ENCODE results near the gene ZNF319. TPM values are rescaled to one million over a fixed set of nuclear protein-coding genes. Genes with fewer than 3 reads are reported as not detected.

ZNF319 gene
- total RNA-seq, 2 experiments from 2014 or later, result 19.8 to 20.8 TPM

DNA sequence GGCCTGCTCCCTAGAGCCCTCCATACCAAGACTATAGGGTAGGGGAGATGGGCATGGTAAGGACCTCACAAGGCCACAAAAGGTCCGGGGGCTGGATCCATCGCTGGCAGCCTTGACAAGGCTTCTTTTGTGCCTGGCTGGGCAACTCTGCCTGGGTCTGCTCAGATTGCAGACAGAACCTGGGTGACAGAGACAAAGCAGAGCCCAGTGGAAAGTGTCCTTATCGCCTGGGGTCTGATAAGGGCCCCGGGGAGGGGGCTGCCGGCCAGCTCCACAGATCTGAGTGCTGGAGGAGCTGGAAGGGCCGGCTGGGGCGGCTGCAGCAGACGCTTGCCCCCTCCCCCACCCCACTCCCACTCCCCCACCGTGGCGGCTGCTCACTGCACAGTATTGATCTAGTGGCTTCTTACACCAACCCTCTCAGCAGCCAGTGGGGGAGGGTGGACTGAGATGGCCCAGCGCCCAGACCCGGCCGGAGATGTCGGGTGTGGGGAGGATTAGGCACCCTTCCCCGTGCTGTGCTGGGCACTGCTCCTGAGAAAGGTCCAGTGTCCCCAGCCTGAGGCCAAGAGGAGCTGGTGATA is 32.3 kb upstream of the ZNF319 start:
- Mint-ChIP-seq H3K27ac (no peak overlapping the region), H3K4me3 (no peak overlapping the region), H3K27me3 (peaks cover 15% of the 10 kb centered on the region), H3K4me1 (no peaks in the 10 kb centered on the region), H3K36me3 (ENCODE audit: low read depth) (no peaks in the 10 kb centered on the region), H3K9me3 (no peaks in the 10 kb centered on the region)
- no peak for DNase-seq
- ChIA-PET POLR2A (no interaction called here), CTCF (interaction anchor here (1.6 to 2.4 kb wide), 2 partner anchors 8 to 32 kb away, joined by 3 to 7 read pairs; partner anchors contain the start of gene USB1)

DNA sequence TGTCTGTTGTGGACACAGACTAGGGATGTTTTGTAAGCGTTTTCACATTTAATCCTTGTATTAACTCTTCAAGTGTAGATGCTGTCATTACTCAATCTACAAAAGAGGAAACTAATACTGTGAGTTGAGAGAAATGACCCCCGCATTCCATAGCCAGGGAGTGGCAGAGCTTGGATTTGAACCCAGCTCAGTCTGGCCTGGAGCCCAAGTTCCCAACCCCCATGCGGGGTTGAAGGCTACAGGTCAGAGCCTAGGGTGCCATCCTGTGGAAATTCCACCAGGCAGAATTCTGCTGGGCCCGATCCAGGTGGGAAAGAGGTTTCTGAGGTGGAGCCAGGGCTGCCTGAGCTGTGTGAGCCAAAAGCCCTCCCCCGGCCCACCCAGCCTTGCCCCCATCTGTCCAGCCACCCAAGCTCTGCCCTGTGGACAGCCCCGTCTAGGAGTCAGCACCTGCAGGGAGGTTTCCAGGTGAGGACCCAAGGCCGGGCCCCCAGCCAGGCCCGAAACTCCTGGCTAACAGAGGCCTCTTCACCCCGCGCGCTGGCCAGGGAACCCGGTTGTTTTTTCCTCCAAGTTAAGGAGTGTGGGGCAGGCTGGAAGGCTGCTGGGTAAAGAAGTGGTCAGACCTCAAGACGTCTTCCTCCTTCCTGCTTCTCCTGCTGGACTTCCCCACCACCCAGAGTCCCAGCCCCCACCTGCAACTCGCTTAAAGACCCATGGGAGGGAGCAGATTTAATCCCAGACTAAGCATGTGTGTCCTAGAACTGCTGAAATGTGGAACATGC is 30.7 kb upstream of the ZNF319 start:
- DNase-seq, result no peak
- Mint-ChIP-seq H3K4me3 (no peak overlapping the region), H3K27me3 (peaks cover 16% of the 10 kb centered on the region), H3K4me1 (no peaks in the 10 kb centered on the region), H3K27ac (no peak overlapping the region), H3K36me3 (ENCODE audit: low read depth) (no peaks in the 10 kb centered on the region), H3K9me3 (no peaks in the 10 kb centered on the region)
- CTCF ChIA-PET, result interaction anchor here (0.9 kb wide), 1 partner anchor 9 kb away, joined by 3 read pairs; no protein-coding TSS in a partner anchor
- POLR2A ChIA-PET, result no interaction called here

DNA sequence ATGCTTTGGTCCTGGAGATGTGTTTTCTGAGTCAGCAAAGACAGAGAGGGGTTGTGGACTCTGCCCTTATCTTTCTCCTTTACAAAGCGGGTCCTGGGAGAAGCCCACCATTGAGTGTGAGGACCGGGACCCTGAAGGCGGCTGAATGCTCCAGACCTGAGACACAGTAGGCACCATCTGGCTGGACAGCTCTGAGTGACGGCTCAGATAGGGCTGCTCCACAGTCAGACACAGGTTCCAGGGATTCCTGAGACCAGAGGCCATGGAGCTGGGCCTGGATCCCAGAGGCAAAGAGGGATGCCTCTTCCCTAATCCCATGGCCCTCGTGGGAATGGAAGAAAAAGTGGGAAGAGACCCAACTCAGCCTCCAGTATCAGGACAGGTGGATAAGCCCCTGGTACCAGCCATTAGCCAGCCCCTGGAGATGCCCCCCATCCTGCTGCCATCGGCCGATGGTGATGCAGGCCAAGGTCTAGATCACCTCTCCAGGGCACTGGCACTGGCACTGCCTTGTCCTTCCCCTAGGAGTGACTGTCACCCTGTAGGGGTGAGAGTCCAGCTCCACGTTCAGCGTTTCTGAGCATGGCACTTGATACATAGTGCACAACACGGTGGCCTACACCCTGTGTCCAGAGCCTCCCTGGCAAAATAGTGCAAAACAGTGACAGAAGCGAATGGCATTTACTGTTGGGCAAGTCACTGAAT is 29.8 kb upstream of the ZNF319 start:
- H3K4me3 Mint-ChIP-seq, result no peak overlapping the region
- no peaks in the 10 kb centered on the region for H3K36me3 Mint-ChIP-seq (ENCODE audit: low read depth)
- no peaks in the 10 kb centered on the region for H3K9me3 Mint-ChIP-seq
- POLR2A ChIA-PET, result no interaction called here
- H3K27ac Mint-ChIP-seq, result no peak overlapping the region
- peaks cover 16% of the 10 kb centered on the region for H3K27me3 Mint-ChIP-seq
- no peaks in the 10 kb centered on the region for H3K4me1 Mint-ChIP-seq
- no peak for DNase-seq
- CTCF ChIA-PET, result no interaction called here

DNA sequence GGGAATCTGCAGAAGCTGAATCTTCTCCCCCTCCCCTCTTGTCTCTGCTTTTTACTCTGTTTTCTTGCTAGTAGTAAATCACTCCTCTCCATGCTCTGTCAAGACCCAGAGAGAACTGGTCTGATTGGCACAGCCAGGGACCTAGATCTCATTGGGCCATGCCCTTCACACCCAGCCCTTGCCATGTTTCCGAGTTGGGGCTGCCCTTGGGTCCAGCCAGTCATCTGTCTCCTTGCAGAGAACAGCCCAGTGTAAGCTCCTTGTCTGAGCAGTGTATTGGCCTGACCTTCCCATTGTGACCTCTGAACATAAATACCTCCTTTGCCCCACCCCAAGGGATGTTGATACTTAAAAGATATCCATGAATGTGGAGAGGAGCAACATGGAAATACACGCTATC is 28.9 kb upstream of the ZNF319 start:
- peaks cover 7% of the 10 kb centered on the region for H3K4me1 Mint-ChIP-seq
- H3K4me3 Mint-ChIP-seq, result no peak overlapping the region
- peaks cover 3% of the 10 kb centered on the region for H3K36me3 Mint-ChIP-seq (ENCODE audit: low read depth)
- H3K27me3 Mint-ChIP-seq, result peaks cover 23% of the 10 kb centered on the region
- POLR2A ChIA-PET, result no interaction called here
- no peak overlapping the region for H3K27ac Mint-ChIP-seq
- no peak for DNase-seq
- H3K9me3 Mint-ChIP-seq, result no peaks in the 10 kb centered on the region
- CTCF ChIA-PET, result interaction anchor here (0.9 kb wide), 1 partner anchor 120 kb away, joined by 3 read pairs; no protein-coding TSS in a partner anchor

DNA sequence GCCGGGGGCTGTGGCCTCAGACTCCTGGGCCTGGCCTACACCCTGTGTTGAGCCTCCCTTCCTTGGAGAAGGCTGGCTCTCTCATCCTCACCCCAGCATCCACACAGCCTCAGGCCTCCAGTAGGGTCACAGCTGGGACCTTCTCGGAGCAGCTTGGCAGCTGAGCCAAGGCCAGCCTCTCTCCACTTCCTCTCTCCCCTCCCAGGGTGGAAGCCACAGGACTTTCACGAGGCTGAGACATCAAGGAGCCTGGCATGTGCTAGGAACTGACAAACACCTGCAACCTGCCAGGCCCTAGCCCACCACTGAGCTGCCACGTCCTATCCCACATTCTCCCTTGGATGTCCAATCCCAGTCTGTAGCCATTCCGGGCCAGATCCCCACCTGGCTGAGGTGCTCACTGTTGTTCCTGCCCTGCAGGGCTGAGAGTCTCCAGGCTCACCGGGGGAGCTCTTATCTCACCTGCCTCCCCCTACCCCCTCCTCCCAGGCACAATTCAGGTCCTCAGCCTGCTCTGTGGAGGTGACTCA is 28.1 kb upstream of the ZNF319 start:
- ChIA-PET POLR2A (no interaction called here), CTCF (interaction anchor here (0.9 kb wide), 1 partner anchor 119 kb away, joined by 3 read pairs; no protein-coding TSS in a partner anchor)
- Mint-ChIP-seq H3K27ac (no peak overlapping the region), H3K27me3 (peaks cover 28% of the 10 kb centered on the region), H3K4me1 (peaks cover 8% of the 10 kb centered on the region), H3K9me3 (no peaks in the 10 kb centered on the region), H3K4me3 (no peak overlapping the region), H3K36me3 (ENCODE audit: low read depth) (peaks cover 3% of the 10 kb centered on the region)
- DNase-seq, result no peak

DNA sequence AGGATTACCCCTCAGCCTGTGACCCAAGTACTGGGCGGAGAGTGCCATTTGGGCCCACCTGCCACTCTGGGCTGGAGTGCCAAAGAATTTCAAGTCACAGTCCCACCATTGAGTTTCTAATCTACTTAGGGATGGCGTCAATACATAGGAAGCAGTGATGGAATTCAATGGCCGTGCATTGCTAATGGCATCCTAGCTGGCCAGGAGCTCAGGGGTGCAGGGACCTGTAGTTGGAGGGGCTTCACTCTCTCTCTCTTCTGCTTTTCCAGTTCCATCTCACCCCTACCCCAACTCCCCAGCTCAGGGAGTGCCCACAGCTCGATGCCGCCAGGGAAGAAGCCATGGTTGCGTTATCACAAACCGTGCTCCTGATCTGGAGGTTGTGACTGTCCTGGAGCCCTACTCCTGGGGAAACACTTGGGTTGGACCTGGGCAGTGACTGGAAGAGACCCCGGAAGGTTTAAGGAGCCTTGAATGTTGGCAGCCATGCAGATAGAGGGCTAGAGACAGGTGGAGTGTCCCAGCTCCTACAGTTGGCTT is 27.5 kb upstream of the ZNF319 start:
- Mint-ChIP-seq H3K27me3 (peaks cover 28% of the 10 kb centered on the region), H3K4me3 (peak overlapping the region; percentile 32), H3K4me1 (peaks cover 8% of the 10 kb centered on the region), H3K27ac (no peak overlapping the region), H3K9me3 (no peaks in the 10 kb centered on the region), H3K36me3 (ENCODE audit: low read depth) (peaks cover 3% of the 10 kb centered on the region)
- ChIA-PET POLR2A (no interaction called here), CTCF (interaction anchor here (1.2 to 1.5 kb wide), 2 partner anchors 28 to 70 kb away, joined by 3 read pairs; no protein-coding TSS in a partner anchor)
- DNase-seq, result no peak

DNA sequence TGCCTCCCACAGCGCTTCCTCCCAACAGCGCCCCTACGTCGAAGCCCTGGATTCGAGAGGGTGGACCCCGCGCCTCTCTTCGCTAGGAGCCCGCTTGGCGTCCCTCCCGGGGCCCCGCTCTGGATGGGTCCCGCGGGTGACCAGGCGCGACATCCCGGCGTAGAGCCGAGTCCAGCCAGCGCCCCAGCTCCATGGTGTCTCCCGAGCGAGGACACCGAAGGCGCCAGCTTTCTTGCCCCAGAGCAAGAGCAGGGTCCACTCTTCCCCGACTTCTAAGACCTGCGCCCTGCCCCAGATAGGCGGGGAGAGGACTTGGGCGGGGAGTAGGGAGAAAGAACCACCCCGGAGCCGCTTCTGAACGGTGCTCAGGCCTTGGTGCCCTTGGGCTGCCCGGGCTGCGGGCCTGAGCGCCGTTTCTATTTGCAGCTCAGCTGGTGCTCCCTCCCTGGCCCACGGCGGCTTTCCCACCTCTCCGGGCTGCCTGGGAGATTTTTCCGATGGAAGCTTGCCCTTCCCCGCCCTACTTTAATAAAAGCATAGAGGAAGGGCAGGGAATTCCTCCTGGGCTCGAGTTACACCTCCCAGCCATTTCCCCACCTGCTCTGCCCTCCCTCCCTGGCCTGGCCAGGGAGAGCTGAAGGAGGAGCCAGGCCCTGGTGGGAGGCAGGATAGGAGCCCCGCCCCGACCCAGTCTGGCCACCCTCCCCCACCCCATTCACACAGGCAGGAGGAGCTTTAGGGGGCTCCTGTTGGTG is 26.9 kb upstream of the ZNF319 start:
- CTCF ChIA-PET, result interaction anchor here (1.2 to 1.5 kb wide), 3 partner anchors 27 to 169 kb away, joined by 3 read pairs; no protein-coding TSS in a partner anchor
- DNase-seq, result no peak
- peaks cover 8% of the 10 kb centered on the region for H3K4me1 Mint-ChIP-seq
- H3K27ac Mint-ChIP-seq, result no peak overlapping the region
- H3K27me3 Mint-ChIP-seq, result peaks cover 28% of the 10 kb centered on the region
- POLR2A ChIA-PET, result interaction anchor here (0.6 kb wide), 1 partner anchor 17 kb away, joined by 3 read pairs; no protein-coding TSS in a partner anchor
- H3K4me3 Mint-ChIP-seq, result peak overlapping the region; percentile 32
- no peaks in the 10 kb centered on the region for H3K9me3 Mint-ChIP-seq
- H3K36me3 Mint-ChIP-seq (ENCODE audit: low read depth), result peaks cover 3% of the 10 kb centered on the region

DNA sequence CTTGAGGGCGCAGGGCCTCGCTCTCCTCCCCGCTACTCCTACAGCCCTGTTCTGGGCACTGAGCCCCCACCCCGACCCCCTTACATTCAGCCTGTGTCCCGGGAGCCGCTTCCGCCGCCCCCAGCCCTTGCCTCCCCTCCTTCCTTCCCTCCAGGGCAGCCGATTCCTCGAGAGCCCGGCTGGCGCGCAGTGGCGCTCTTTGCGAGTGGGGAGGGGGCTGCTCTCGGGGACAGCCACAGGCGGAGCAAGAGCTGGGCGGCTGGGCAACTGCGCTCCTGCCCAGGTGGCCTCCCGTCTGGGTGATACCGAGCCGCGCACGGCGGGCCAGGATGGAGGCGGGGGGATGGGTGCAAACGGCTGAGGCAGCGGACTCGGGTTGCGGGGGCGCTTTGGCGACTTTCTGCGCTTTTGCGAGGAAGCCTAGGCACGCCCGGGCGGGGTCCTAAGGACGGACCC is 26.3 kb upstream of the ZNF319 start:
- Mint-ChIP-seq H3K36me3 (ENCODE audit: low read depth) (peaks cover 3% of the 10 kb centered on the region), H3K4me3 (peak overlapping the region; percentile 32), H3K27ac (no peak overlapping the region), H3K27me3 (peaks cover 28% of the 10 kb centered on the region), H3K4me1 (peaks cover 8% of the 10 kb centered on the region), H3K9me3 (no peaks in the 10 kb centered on the region)
- POLR2A ChIA-PET, result interaction anchor here (0.6 kb wide), 1 partner anchor 17 kb away, joined by 3 read pairs; no protein-coding TSS in a partner anchor
- DNase-seq, result no peak
- CTCF ChIA-PET, result interaction anchor here (1.1 to 1.5 kb wide), 5 partner anchors 13 to 170 kb away, joined by 3 to 4 read pairs (median 3); no protein-coding TSS in a partner anchor

DNA sequence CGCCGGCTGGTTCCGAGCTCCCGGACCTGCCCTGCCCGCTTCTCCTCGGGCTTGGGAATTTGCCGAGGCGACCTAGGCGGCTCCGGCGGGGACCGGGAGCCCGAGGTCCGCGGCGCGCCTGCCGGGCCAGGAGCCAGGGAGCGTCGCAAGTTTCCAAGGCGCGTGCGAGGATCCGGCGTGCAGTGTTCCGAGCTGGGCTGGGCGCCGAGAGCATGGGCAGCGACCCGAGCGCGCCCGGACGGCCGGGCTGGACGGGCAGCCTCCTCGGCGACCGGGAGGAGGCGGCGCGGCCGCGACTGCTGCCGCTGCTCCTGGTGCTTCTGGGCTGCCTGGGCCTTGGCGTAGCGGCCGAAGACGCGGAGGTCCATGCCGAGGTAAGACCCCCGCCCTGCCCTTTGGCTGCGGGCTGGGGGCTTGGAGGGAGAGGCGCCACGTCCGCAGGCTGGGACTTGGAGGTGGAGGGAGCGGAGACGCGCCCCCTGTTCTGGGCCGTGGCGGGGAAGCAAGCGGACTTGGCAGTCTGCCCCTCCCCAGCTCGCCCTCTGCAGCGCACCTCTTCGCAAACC is 25.8 kb upstream of the ZNF319 start:
- Mint-ChIP-seq H3K27ac (no peak overlapping the region), H3K36me3 (ENCODE audit: low read depth) (peaks cover 6% of the 10 kb centered on the region), H3K27me3 (peaks cover 28% of the 10 kb centered on the region), H3K4me3 (peak overlapping the region; percentile 32), H3K4me1 (peaks cover 8% of the 10 kb centered on the region), H3K9me3 (no peaks in the 10 kb centered on the region)
- no peak for DNase-seq
- ChIA-PET POLR2A (no interaction called here), CTCF (interaction anchor here (0.7 to 1.4 kb wide), 4 partner anchors 9 to 170 kb away, joined by 3 to 4 read pairs (median 4); no protein-coding TSS in a partner anchor)

DNA sequence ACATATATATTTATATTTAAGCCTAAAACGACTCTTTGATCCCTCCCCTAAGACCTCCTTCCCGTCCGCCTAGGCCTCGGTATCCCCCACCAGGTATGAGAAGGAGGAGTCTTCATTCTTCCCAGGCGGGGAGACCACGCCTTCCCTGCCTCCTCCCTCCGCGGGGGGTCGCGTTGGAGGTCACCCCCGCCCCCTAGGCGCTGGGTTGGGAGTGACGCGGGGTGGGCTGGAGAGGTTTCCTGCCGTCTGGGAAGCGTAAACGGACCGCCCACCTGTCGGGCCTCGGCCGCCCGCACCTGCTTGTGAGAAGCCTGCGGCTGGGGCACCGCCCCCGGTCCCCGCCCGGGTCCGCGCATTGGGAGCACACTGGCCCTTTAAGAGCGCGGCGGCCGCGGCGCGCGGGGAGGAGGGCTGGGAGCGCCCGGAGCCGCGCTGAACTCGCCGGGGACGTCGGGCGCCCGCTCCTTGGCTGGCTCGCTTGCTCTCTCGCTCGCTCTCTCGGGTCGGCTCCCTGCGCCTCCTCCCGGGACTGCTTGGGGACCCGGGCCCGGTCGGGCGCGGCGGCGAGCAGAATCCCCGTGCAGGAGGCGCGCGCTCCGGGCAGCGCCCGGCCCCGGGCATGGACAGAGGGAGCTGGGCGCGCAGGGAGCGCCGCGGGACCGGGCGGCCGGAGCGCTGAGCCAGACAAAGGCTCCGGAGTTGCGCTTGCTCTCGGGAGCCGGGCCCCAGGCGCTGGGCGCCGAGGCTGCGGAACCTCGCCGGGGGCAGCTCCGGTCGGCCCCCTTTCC is 25.1 kb upstream of the ZNF319 start, which contains the start of gene MMP15:
Gene MMP15 (plus strand): TSS at position 404 of the 788 bp plus-strand sequence. CDS start 597 bp downstream, outside the sequence.
- H3K4me3 Mint-ChIP-seq, result peak within 1 kb of the TSS; percentile 75
- DNase-seq, result peak; percentile 56
- peaks cover 12% of the 10 kb centered on the region for H3K4me1 Mint-ChIP-seq
- ChIA-PET CTCF (interaction anchor here (0.7 to 1.4 kb wide), 4 partner anchors 8 to 26 kb away, joined by 3 to 7 read pairs (median 4); no protein-coding TSS in a partner anchor), POLR2A (no interaction called here)
- H3K27ac Mint-ChIP-seq, result peak within 1 kb of the TSS; percentile 83
- no peaks in the 10 kb centered on the region for H3K9me3 Mint-ChIP-seq
- H3K36me3 Mint-ChIP-seq (ENCODE audit: low read depth), result peaks cover 6% of the 10 kb centered on the region
- H3K27me3 Mint-ChIP-seq, result peaks cover 28% of the 10 kb centered on the region
